HG02759 (cell line): Measurements from ENCODE around the gene RACGAP1.
"Not testable (repeated sequence)": the region's sequence is repeated elsewhere in the genome, so short reads cannot be mapped to it uniquely, and the experiment has no call there.

ENCODE experiments used
- ATAC-seq: cut with Tn5 transposase; IDR thresholded peaks from one replicate; pipeline ENCODE4 v1.9.1; 2021; ENCODE audit warnings: mild to moderate bottlenecking, moderate library complexity; ENCODE audit not compliant: unreplicated experiment

RACGAP1 gene

GRCh38 chr12:49998453-49998852 is 26.8 kb downstream of the RACGAP1 start:
- ATAC-seq: no peak

GRCh38 chr12:49990273-49990672 is 35.0 kb downstream of the RACGAP1 start:
- no peak for ATAC-seq

GRCh38 chr12:49989400-49989799 is 35.9 kb downstream of the RACGAP1 start:
- ATAC-seq: not testable (repeated sequence)

- no peak for ATAC-seq
Measured at GRCh38 chr12:49987625-49988303, 37.5 kb downstream of the RACGAP1 start.

GRCh38 chr12:49986476-49986875 is 38.8 kb downstream of the RACGAP1 start:
- not testable (repeated sequence) for ATAC-seq

- no peak for ATAC-seq
Measured at GRCh38 chr12:49985981-49986380, 39.3 kb downstream of the RACGAP1 start.

GRCh38 chr12:49984476-49985359 is 40.6 kb downstream of the RACGAP1 start:
- ATAC-seq: no peak

GRCh38 chr12:49983892-49984291 is 41.4 kb downstream of the RACGAP1 start:
- ATAC-seq: no peak

- no peak for ATAC-seq
Measured at GRCh38 chr12:49982246-49983087, 42.8 kb downstream of the RACGAP1 start.

- no peak for ATAC-seq
Measured at GRCh38 chr12:49980501-49981349, 44.6 kb downstream of the RACGAP1 start.

- ATAC-seq: no peak
Measured at GRCh38 chr12:49979791-49980190, 45.5 kb downstream of the RACGAP1 start.

- ATAC-seq: no peak
Measured at GRCh38 chr12:49979016-49979586, 46.2 kb downstream of the RACGAP1 start.

GRCh38 chr12:49978125-49978524 is 47.2 kb downstream of the RACGAP1 start:
- no peak for ATAC-seq

- no peak for ATAC-seq
Measured at GRCh38 chr12:49976557-49976956, 48.7 kb downstream of the RACGAP1 start.

- ATAC-seq: no peak
Measured at GRCh38 chr12:49975318-49975761, 50.0 kb downstream of the RACGAP1 start.

GRCh38 chr12:49974677-49975317 is 50.5 kb downstream of the RACGAP1 start:
- ATAC-seq: no peak

GRCh38 chr12:49974231-49974675 is 51.0 kb downstream of the RACGAP1 start:
- no peak for ATAC-seq

- ATAC-seq: no peak
Measured at GRCh38 chr12:49973361-49973830, 51.9 kb downstream of the RACGAP1 start.
